ENCODE measurements around the gene ZNF316. TPM values are rescaled to one million over a fixed set of nuclear protein-coding genes. Genes with fewer than 3 reads are reported as not detected.
A peak's percentile ranks its signal among the peaks of the same experiment; 100 is the strongest.

Gene ZNF316
- total and polyA plus RNA-seq, 10 of the 15 experiments (the other 5 are each of a cell fraction or from before 2014, with no cell fraction given): 0.03 to 28.9 (median 5.7) TPM

GRCh38 chr7:6619961-6620360 lies 17.2 kb upstream of the ZNF316 start:
- Histone ChIP-seq H2AFZ (ENCODE audit: control insufficient read depth, low read depth, low read length) (no peak overlapping the region), H3K27me3 (replicated peaks in 1 of 2; ENCODE audit: control insufficient read depth in 2 of 2, insufficient read depth in 2 of 2, low read length in 1 of 2) (peaks cover 0 to 5% of the 10 kb centered on the region in 2 experiments; a peak in 3 of 4 replicates), H3K9ac (ENCODE audit: control insufficient read depth, insufficient read depth, low read length) (no peak overlapping the region), H3K4me3 (no peak overlapping the region), H3K4me1 (ENCODE audit: control insufficient read depth, insufficient read depth, low read length) (peaks cover 25% of the 10 kb centered on the region), H3K27ac (ENCODE audit: control insufficient read depth, insufficient read depth) (no peak overlapping the region), H3K79me2 (ENCODE audit: control insufficient read depth, insufficient read depth, low read length) (no peaks in the 10 kb centered on the region), H3K36me3 (ENCODE audit: control insufficient read depth in 2 of 2, insufficient read depth in 2 of 2, low read length in 1 of 2) (no peaks in the 10 kb centered on the region), H3K9me3 (replicated peaks; ENCODE audit: control insufficient read depth, insufficient read depth, low read length) (no peaks in the 10 kb centered on the region), H4K20me1 (ENCODE audit: control insufficient read depth, insufficient read depth) (no peaks in the 10 kb centered on the region), H3K4me2 (ENCODE audit: control insufficient read depth, insufficient read depth) (peak overlapping the region; percentile 33; the same call in 1 of the 2 replicates)
- WGBS (ENCODE audit: insufficient coverage, insufficient replicate concordance, low lambda C conversion rate, missing lambda C conversion rate): 2% methylated on average over 3 of the region's 3 CpGs
- ChIA-PET RAD21 (ENCODE audit: unreplicated experiment) (no interaction called here), SMC1A (ENCODE audit: uncharacterized antibody, unreplicated experiment) (no interaction called here), POLR2A (no interaction called here), CTCF (interaction anchor here (0.6 kb wide), 1 partner anchor 792 kb away, joined by 3 read pairs; no protein-coding TSS in a partner anchor)
- peak; percentile 48 for ATAC-seq
- TF ChIP-seq EED (IDR thresholded peaks at IDR 0.05; ENCODE audit: low read depth) (no peak), ESRRA (IDR thresholded peaks at IDR 0.05; ENCODE audit: low read length) (no peak), ELK1 (IDR thresholded peaks at IDR 0.05; ENCODE audit: low read depth, low read length) (no peak), SIN3A (IDR thresholded peaks at IDR 0.05; ENCODE audit: low read depth, low read length) (no peak), JUNB (IDR thresholded peaks at IDR 0.05) (no peak), LARP7 (IDR thresholded peaks at IDR 0.05) (no peak), HDAC6 (IDR thresholded peaks at IDR 0.05; ENCODE audit: unreplicated experiment) (no peak), CEBPB (IDR thresholded peaks at IDR 0.05; ENCODE audit: borderline replicate concordance in 1 of 2, low read depth in 2 of 2, low read length in 2 of 2) (no peak), ZBED1 (IDR thresholded peaks at IDR 0.05; ENCODE audit: borderline replicate concordance) (no peak), ASH2L (IDR thresholded peaks at IDR 0.05; ENCODE audit: borderline replicate concordance, low read depth) (no peak), PAX5 (IDR thresholded peaks at IDR 0.05; ENCODE audit: borderline replicate concordance, low read depth, low read length) (no peak), MTA2 (IDR thresholded peaks at IDR 0.05; ENCODE audit: low read depth) (no peak), EP300 (IDR thresholded peaks at IDR 0.05; ENCODE audit: borderline replicate concordance in 1 of 2, control insufficient read depth in 1 of 2, low read depth in 2 of 2, low read length in 2 of 2) (no peak), BCL11A (IDR thresholded peaks at IDR 0.05; ENCODE audit: low read depth, low read length) (no peak), IKZF2 (IDR thresholded peaks at IDR 0.05) (no peak), MYC (IDR thresholded peaks at IDR 0.05; ENCODE audit: insufficient read depth, insufficient read length, insufficient replicate concordance, low read length, severe bottlenecking) (no peak), BMI1 (IDR thresholded peaks at IDR 0.05; ENCODE audit: borderline replicate concordance) (no peak)
- TF ChIP-seq, protein P1, sequence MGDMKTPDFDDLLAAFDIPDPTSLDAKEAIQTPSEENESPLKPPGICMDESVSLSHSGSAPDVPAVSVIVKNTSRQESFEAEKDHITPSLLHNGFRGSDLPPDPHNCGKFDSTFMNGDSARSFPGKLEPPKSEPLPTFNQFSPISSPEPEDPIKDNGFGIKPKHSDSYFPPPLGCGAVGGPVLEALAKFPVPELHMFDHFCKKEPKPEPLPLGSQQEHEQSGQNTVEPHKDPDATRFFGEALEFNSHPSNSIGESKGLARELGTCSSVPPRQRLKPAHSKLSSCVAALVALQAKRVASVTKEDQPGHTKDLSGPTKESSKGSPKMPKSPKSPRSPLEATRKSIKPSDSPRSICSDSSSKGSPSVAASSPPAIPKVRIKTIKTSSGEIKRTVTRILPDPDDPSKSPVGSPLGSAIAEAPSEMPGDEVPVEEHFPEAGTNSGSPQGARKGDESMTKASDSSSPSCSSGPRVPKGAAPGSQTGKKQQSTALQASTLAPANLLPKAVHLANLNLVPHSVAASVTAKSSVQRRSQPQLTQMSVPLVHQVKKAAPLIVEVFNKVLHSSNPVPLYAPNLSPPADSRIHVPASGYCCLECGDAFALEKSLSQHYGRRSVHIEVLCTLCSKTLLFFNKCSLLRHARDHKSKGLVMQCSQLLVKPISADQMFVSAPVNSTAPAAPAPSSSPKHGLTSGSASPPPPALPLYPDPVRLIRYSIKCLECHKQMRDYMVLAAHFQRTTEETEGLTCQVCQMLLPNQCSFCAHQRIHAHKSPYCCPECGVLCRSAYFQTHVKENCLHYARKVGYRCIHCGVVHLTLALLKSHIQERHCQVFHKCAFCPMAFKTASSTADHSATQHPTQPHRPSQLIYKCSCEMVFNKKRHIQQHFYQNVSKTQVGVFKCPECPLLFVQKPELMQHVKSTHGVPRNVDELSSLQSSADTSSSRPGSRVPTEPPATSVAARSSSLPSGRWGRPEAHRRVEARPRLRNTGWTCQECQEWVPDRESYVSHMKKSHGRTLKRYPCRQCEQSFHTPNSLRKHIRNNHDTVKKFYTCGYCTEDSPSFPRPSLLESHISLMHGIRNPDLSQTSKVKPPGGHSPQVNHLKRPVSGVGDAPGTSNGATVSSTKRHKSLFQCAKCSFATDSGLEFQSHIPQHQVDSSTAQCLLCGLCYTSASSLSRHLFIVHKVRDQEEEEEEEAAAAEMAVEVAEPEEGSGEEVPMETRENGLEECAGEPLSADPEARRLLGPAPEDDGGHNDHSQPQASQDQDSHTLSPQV (IDR thresholded peaks at IDR 0.05): no peak
- DNase-seq (ENCODE audit: low read depth, low spot score): no peak
- FAIRE-seq: no peak
- no TSS peak for BruUV-seq (replicated peaks)
- intact Hi-C loops (cut with micrococcal nuclease; ENCODE audit: unreplicated experiment) (no loop called here), in situ Hi-C loops (cut with MboI) (no loop called here)
